AG04450 (cell line): ENCODE data around the gene MICA. TPM values are rescaled to one million over a fixed set of nuclear protein-coding genes. Genes with fewer than 3 reads are reported as not detected.

ENCODE experiments used
- CTCF ChIA-PET: fragments of 300-600, 350-600 bp; formaldehyde crosslinking; extraction: SDS; loops from one replicate; lab custom pipeline; 2022; ENCODE audit warnings: antibody characterized with exemption, inconsistent platforms; lab: Charles Lee
- POLR2A ChIA-PET: fragments of 350-600 bp; formaldehyde crosslinking; extraction: SDS; loops from one replicate; lab custom pipeline; 2021; ENCODE audit warnings: antibody characterized with exemption, inconsistent platforms; lab: Yijun Ruan, JAX
- DNase-seq: peaks from one replicate; pipeline ENCODE4 v3.0.0-alpha.2; 2011; ENCODE audit warnings: low read depth, low spot score
- H3K27ac ChIP-seq: one replicate; pipeline ENCODE4 v1.5.1; 2012; ENCODE audit warnings: low read depth, low read length, control low read depth
- H3K27me3 ChIP-seq: one replicate; pipeline ENCODE4 v1.6.0; 2012; ENCODE audit warnings: low read length; ENCODE audit not compliant: control insufficient read depth, insufficient read depth
- H3K4me3 ChIP-seq: 2 replicates; pipeline ENCODE4 v1.5.1; 2011; ENCODE audit warnings: mild to moderate bottlenecking, low read depth, low read length, control low read depth
- H3K9me3 ChIP-seq: 2 replicates; pipeline ENCODE4 v1.5.1; 2012; ENCODE audit warnings: low read length; ENCODE audit not compliant: control insufficient read depth, insufficient read depth
- polyA plus RNA-seq: library from polyadenylated mRNA; depleted of rRNA; stranded (reverse); fragments of >200 nt; gene quantifications from 2 replicates; pipeline ENCODE4 v1.2.3, GENCODE V29; 2011
- TF ChIP-seq, protein P1 (sequence below): IDR thresholded peaks from 2 replicates; pipeline ENCODE4 v1.5.1; 2011; ENCODE audit warnings: low read depth, low read length, control low read depth, inconsistent platforms

MICA gene
- polyA plus RNA-seq, 1 experiment = 39.9 TPM

DNA sequence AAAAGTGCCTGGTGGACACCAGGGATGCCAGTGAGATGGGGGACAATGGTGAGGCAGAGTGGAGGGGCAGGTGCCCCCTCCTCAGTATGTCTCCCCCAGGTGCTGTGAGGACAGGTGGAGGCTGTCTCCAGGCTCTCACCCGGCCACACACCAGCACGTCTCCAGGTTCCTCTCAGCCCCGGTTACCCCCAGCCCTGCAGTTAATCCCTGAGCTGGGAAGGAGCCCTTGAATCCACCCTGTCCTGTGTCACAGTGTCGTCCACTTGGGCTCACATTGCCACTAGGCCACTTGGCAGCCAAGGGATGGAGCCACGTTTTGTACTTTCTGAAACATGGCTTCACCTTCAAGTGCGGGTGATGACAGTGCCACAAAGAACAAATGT is 24.7 kb upstream of the MICA start:
- ChIA-PET CTCF (interaction anchor here (3.9 kb wide), 1 partner anchor 12 kb away, joined by 35 read pairs; no protein-coding TSS in a partner anchor), POLR2A (no interaction called here)
- peaks cover 30% of the 10 kb centered on the region for H3K27me3 ChIP-seq
- H3K27ac ChIP-seq = no peak overlapping the region
- DNase-seq = no peak
- no peaks in the 10 kb centered on the region for H3K9me3 ChIP-seq
- TF ChIP-seq, protein P1, sequence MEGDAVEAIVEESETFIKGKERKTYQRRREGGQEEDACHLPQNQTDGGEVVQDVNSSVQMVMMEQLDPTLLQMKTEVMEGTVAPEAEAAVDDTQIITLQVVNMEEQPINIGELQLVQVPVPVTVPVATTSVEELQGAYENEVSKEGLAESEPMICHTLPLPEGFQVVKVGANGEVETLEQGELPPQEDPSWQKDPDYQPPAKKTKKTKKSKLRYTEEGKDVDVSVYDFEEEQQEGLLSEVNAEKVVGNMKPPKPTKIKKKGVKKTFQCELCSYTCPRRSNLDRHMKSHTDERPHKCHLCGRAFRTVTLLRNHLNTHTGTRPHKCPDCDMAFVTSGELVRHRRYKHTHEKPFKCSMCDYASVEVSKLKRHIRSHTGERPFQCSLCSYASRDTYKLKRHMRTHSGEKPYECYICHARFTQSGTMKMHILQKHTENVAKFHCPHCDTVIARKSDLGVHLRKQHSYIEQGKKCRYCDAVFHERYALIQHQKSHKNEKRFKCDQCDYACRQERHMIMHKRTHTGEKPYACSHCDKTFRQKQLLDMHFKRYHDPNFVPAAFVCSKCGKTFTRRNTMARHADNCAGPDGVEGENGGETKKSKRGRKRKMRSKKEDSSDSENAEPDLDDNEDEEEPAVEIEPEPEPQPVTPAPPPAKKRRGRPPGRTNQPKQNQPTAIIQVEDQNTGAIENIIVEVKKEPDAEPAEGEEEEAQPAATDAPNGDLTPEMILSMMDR = no peak
- H3K4me3 ChIP-seq = no peak overlapping the region

DNA sequence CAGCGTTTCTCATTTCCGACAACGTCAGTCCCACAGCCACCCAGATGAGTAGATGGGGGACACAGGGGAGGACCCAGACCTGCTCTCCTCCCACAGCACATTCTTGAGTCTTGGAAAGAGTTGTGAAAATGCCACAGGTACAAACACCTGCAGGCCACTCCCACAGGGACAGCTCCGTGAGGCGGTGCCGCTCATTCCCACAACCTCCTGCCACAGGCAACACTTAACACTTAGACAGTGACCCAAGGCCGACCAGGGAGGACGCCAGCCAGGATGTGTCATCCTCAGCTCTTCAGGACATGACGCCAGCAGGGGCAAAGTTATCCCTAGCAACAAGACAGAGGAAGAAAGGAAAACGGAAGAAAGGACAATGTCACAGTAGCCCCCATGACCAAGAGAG is 23.5 kb upstream of the MICA start:
- Histone ChIP-seq H3K27me3 (peaks cover 30% of the 10 kb centered on the region), H3K9me3 (no peaks in the 10 kb centered on the region), H3K27ac (no peak overlapping the region), H3K4me3 (no peak overlapping the region)
- CTCF ChIA-PET = interaction anchor here (1.1 to 1.9 kb wide), 4 partner anchors 13 to 188 kb away, joined by 3 to 15 read pairs (median 8); no protein-coding TSS in a partner anchor
- POLR2A ChIA-PET = no interaction called here
- TF ChIP-seq, protein P1 = no peak
- DNase-seq = no peak

DNA sequence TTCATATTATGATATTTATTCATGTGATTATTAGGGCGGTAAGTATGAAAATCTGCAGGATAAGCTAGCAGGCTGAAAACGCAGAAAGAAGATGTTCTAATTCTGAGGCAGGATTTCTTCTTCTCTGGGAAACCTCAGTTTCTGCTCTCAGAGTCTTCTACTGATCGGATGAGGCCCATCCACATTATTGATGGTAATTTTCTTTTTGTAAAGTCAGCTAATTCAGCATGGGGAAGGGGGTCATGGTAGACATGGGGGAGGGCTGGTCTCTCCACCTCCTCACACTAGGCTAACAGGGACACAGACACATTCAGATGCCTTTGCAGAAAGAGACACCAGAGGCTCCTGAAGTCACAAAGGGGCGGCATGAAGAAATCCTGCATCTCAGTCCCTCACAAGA is 21.7 kb upstream of the MICA start:
- no peaks in the 10 kb centered on the region for H3K9me3 ChIP-seq
- peaks cover 27% of the 10 kb centered on the region for H3K27me3 ChIP-seq
- H3K27ac ChIP-seq = no peak overlapping the region
- ChIA-PET CTCF (interaction anchor here (1.1 to 1.9 kb wide), 2 partner anchors 14 to 15 kb away, joined by 3 to 15 read pairs; no protein-coding TSS in a partner anchor), POLR2A (interaction anchor here (0.7 kb wide), 1 partner anchor 182 kb away, joined by 4 read pairs; no protein-coding TSS in a partner anchor)
- DNase-seq = no peak
- H3K4me3 ChIP-seq = no peak overlapping the region
- TF ChIP-seq, protein P1 = no peak

DNA sequence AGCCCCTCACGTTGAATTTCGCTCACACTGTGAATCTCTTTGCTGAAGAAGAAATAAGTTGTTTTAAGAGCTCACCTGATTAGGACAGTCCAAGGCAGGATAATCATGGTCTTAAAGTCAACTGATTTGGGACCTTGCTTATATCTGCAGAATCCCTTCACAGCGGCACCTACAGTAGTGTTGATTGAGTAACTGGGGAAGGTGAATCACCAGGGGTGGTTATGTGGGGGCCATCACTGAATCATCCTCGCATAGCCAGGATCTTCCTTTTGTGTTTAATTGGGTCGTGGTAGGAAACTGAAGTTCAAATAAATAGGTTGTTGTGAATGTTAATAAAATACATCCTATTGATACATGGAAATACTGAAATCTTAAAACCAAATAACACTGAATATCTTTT is 20.2 kb upstream of the MICA start:
- no peaks in the 10 kb centered on the region for H3K9me3 ChIP-seq
- TF ChIP-seq, protein P1 = no peak
- no peak overlapping the region for H3K4me3 ChIP-seq
- H3K27ac ChIP-seq = no peak overlapping the region
- ChIA-PET CTCF (interaction anchor here (1.5 kb wide), 1 partner anchor 17 kb away, joined by 5 read pairs; no protein-coding TSS in a partner anchor), POLR2A (no interaction called here)
- DNase-seq = no peak
- peaks cover 24% of the 10 kb centered on the region for H3K27me3 ChIP-seq

DNA sequence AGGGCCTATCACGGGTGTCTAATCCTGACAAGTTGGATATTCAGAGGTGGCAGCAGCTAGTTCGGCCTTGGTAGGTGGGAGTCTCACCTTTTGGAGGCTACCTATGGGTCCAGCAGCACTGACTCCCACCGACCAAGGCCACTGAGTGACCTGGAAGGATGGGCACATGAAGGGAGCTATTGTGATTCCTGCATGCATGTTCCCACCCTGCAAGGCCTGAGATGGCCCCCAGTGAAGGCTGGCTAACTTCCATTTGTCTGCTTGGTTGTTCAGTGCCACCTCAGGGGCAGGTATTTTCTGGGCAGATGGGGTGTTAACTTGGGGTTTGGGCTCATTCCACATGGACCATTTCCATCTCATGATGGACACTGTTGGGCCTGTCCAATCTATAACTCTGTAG is 18.4 kb upstream of the MICA start:
- POLR2A ChIA-PET = no interaction called here
- no peak for DNase-seq
- Histone ChIP-seq H3K27ac (no peak overlapping the region), H3K27me3 (peaks cover 16% of the 10 kb centered on the region), H3K9me3 (no peaks in the 10 kb centered on the region), H3K4me3 (no peak overlapping the region)
- CTCF ChIA-PET = interaction anchor here (1.6 kb wide), 1 partner anchor 18 kb away, joined by 6 read pairs; no protein-coding TSS in a partner anchor
- TF ChIP-seq, protein P1 = no peak
